ENCODE measurements around the gene GNA12.
A peak's percentile ranks its signal among the peaks of the same experiment; 100 is the strongest.

Gene GNA12

GRCh38 chr7:2802101-2802500 lies 42.0 kb downstream of the GNA12 start:
- no peak for DNase-seq

GRCh38 chr7:2800931-2801688 lies 43.0 kb downstream of the GNA12 start:
- DNase-seq = no peak

GRCh38 chr7:2800220-2800930 lies 43.7 kb downstream of the GNA12 start:
- no peak for DNase-seq

- DNase-seq = no peak
These were observed 44.9 kb downstream of the GNA12 start for GRCh38 chr7:2799253-2799652.

- DNase-seq = no peak
These were observed 45.4 kb downstream of the GNA12 start for GRCh38 chr7:2798669-2799068.

- DNase-seq = peak; percentile 26 to 79 (median 38)
These were observed 47.5 kb downstream of the GNA12 start for GRCh38 chr7:2796358-2797352.

- DNase-seq = no peak
These were observed 48.2 kb downstream of the GNA12 start for GRCh38 chr7:2795906-2796305.

GRCh38 chr7:2794836-2795636 lies 49.1 kb downstream of the GNA12 start:
- no peak for DNase-seq

GRCh38 chr7:2792856-2793487 lies 51.1 kb downstream of the GNA12 start:
- peak; percentile 62 to 71 (median 68) for DNase-seq

GRCh38 chr7:2792235-2792634 lies 51.9 kb downstream of the GNA12 start:
- DNase-seq = peak in 1 of 3 donors; percentile 20

GRCh38 chr7:2791390-2791789 lies 52.7 kb downstream of the GNA12 start:
- DNase-seq = no peak

- DNase-seq = no peak
These were observed 56.7 kb downstream of the GNA12 start for GRCh38 chr7:2787251-2787951.

- DNase-seq = no peak
These were observed 57.4 kb downstream of the GNA12 start for GRCh38 chr7:2786607-2787116.

- DNase-seq = peak; percentile 27 to 62 (median 49)
These were observed 59.0 kb downstream of the GNA12 start for GRCh38 chr7:2785071-2785500.

- DNase-seq = no peak
These were observed 61.5 kb downstream of the GNA12 start for GRCh38 chr7:2782565-2782964.

GRCh38 chr7:2782121-2782520 lies 62.0 kb downstream of the GNA12 start:
- DNase-seq = peak in 1 of 3 donors; percentile 36

- DNase-seq = peak in 1 of 3 donors; percentile 43
These were observed 62.5 kb downstream of the GNA12 start for GRCh38 chr7:2781636-2782035.

GRCh38 chr7:2779051-2779450 lies 65.1 kb downstream of the GNA12 start:
- DNase-seq = no peak

- no peak for DNase-seq
These were observed 66.1 kb downstream of the GNA12 start for GRCh38 chr7:2777898-2778535.

GRCh38 chr7:2776401-2776800 lies 67.7 kb downstream of the GNA12 start:
- DNase-seq = peak in 2 of 3 donors; percentile 38

All from suppressor macrophage treated with lipopolysaccharide for 1 hour (primary cell).